GM12878 (cell line): Measurements from ENCODE around the gene TMEM14A. TPM values are rescaled to one million over a fixed set of nuclear protein-coding genes. Genes with fewer than 3 reads are reported as not detected.

Experiments used
- CHD1 ChIP-seq: IDR thresholded peaks from 2 replicates; pipeline ENCODE4 v1.6.1; 2012; ENCODE audit warnings: low read depth, low read length, improper control_type of control experiment
- RUNX3 ChIP-seq: IDR thresholded peaks from 2 replicates; pipeline ENCODE4 v1.6.1; 2012; ENCODE audit warnings: low read length, inconsistent platforms
- STAT3 ChIP-seq: IDR thresholded peaks from 2 replicates; pipeline ENCODE4 v1.6.1; 2011; ENCODE audit warnings: low read depth, low read length, improper control_type of control experiment
- polyA plus RNA-seq, 11 experiments: library from polyadenylated mRNA; depleted of rRNA in 4 of 11; unstranded in 6 of 11; stranded (reverse) in 5 of 11; fragments of >200 nt; fragmentation: Nextera tagmentation in 4 of 11; fragmentation: Illumina TruSeq in 1 of 11; extraction: Ambion mirVana in 4 of 11; extraction: Trizol in 1 of 11; gene quantifications; 1 replicate in 1 of 11; 2 replicates in 10 of 11; pipeline versions ENCODE4 v1.2.1 to v1.2.3, GENCODE V29; 2011 to 2016; ENCODE audit warnings: inconsistent platforms in 2 of 11, missing spikeins in 2 of 11, low read depth in 1 of 11
- total RNA-seq, 4 experiments: library from RNA; depleted of rRNA in 3 of 4; stranded (reverse); fragments of >200 nt in 3 of 4; fragmentation: Illumina TruSeq in 1 of 4; extraction: Trizol in 1 of 4; gene quantifications; 2 replicates each; pipeline versions ENCODE4 v1.2.1 to v1.2.3, GENCODE V29; 2013 to 2021
- TF ChIP-seq, protein P1 (sequence below): IDR thresholded peaks from 2 replicates; pipeline ENCODE4 v1.6.1; 2012; ENCODE audit warnings: improper control_type of control experiment, low read depth, low read length; ENCODE audit not compliant: insufficient replicate concordance
- TF ChIP-seq, protein P2 (sequence below): IDR thresholded peaks from 2 replicates; pipeline ENCODE4 v1.6.1; 2012; ENCODE audit warnings: low read depth, low read length, improper control_type of control experiment
- TF ChIP-seq, protein P3 (sequence below): IDR thresholded peaks from 2 replicates; pipeline ENCODE4 v1.6.1; 2011; ENCODE audit warnings: borderline replicate concordance, low read depth, mild to moderate bottlenecking, moderate library complexity, low read length; ENCODE audit not compliant: insufficient read depth, poor library complexity, severe bottlenecking

TMEM14A gene
- total and polyA plus RNA-seq, 10 of the 15 experiments (the other 5 are each of a cell fraction or from before 2014, with no cell fraction given), result 15.6 to 143 (median 33.1) TPM

DNA sequence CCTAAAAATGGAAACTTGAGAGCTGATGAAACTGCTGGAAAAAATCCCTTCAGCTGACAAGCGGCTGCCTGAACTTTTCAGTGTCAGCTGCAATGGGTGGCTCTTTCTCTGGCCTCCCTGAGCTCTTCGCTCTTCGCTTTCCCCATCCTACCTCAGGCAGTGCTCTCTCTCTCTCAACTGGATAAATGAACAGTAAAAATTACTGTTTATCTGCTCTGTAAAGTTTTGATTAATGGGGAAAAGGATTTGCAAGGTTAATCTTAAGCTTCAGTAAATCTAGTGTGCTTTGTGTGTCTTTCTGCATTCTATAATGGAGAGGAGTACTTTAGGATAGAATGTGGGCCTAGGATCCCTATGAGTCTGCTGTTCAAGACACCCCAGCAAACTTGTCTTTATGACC, 35.1 kb downstream of the TMEM14A start (continued):
- TF ChIP-seq, protein P1, sequence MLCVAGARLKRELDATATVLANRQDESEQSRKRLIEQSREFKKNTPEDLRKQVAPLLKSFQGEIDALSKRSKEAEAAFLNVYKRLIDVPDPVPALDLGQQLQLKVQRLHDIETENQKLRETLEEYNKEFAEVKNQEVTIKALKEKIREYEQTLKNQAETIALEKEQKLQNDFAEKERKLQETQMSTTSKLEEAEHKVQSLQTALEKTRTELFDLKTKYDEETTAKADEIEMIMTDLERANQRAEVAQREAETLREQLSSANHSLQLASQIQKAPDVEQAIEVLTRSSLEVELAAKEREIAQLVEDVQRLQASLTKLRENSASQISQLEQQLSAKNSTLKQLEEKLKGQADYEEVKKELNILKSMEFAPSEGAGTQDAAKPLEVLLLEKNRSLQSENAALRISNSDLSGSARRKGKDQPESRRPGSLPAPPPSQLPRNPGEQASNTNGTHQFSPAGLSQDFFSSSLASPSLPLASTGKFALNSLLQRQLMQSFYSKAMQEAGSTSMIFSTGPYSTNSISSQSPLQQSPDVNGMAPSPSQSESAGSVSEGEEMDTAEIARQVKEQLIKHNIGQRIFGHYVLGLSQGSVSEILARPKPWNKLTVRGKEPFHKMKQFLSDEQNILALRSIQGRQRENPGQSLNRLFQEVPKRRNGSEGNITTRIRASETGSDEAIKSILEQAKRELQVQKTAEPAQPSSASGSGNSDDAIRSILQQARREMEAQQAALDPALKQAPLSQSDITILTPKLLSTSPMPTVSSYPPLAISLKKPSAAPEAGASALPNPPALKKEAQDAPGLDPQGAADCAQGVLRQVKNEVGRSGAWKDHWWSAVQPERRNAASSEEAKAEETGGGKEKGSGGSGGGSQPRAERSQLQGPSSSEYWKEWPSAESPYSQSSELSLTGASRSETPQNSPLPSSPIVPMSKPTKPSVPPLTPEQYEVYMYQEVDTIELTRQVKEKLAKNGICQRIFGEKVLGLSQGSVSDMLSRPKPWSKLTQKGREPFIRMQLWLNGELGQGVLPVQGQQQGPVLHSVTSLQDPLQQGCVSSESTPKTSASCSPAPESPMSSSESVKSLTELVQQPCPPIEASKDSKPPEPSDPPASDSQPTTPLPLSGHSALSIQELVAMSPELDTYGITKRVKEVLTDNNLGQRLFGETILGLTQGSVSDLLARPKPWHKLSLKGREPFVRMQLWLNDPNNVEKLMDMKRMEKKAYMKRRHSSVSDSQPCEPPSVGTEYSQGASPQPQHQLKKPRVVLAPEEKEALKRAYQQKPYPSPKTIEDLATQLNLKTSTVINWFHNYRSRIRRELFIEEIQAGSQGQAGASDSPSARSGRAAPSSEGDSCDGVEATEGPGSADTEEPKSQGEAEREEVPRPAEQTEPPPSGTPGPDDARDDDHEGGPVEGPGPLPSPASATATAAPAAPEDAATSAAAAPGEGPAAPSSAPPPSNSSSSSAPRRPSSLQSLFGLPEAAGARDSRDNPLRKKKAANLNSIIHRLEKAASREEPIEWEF, result no peak
- TF ChIP-seq RUNX3 (no peak), CHD1 (no peak), STAT3 (no peak)
- TF ChIP-seq, protein P2, sequence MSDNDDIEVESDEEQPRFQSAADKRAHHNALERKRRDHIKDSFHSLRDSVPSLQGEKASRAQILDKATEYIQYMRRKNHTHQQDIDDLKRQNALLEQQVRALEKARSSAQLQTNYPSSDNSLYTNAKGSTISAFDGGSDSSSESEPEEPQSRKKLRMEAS, result no peak
- TF ChIP-seq, protein P3, sequence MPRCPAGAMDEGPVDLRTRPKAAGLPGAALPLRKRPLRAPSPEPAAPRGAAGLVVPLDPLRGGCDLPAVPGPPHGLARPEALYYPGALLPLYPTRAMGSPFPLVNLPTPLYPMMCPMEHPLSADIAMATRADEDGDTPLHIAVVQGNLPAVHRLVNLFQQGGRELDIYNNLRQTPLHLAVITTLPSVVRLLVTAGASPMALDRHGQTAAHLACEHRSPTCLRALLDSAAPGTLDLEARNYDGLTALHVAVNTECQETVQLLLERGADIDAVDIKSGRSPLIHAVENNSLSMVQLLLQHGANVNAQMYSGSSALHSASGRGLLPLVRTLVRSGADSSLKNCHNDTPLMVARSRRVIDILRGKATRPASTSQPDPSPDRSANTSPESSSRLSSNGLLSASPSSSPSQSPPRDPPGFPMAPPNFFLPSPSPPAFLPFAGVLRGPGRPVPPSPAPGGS, result no peak
